Neural crest cell (in vitro differentiated cells): ENCODE data around the gene FSIP1. TPM values are rescaled to one million over a fixed set of nuclear protein-coding genes. Genes with fewer than 3 reads are reported as not detected.

Experiments used
- DNase-seq: peaks from one replicate; pipeline ENCODE4 v3.0.0; 2021; ENCODE audit warnings: low read depth, mixed read lengths, low spot score
- H3K27ac Mint-ChIP-seq: one replicate; pipeline ENCODE4 v1.8.0; 2021; ENCODE audit warnings: mild to moderate bottlenecking, mixed read lengths; ENCODE audit not compliant: unreplicated experiment
- H3K27me3 Mint-ChIP-seq: 2 replicates; pipeline ENCODE4 v1.8.0; 2021; ENCODE audit warnings: low read depth, mild to moderate bottlenecking, mixed read lengths
- H3K36me3 Mint-ChIP-seq: 2 replicates; pipeline ENCODE4 v1.8.0; 2021; ENCODE audit warnings: low read depth, mild to moderate bottlenecking, mixed read lengths
- H3K4me1 Mint-ChIP-seq: 2 replicates; pipeline ENCODE4 v1.8.0; 2021; ENCODE audit warnings: mixed read lengths
- H3K4me3 Mint-ChIP-seq: one replicate; pipeline ENCODE4 v1.8.0; 2021; ENCODE audit warnings: mild to moderate bottlenecking, mixed read lengths
- H3K9me3 Mint-ChIP-seq: 2 replicates; pipeline ENCODE4 v1.8.0; 2021; ENCODE audit warnings: mixed read lengths
- total RNA-seq: library from RNA; stranded (reverse); gene quantifications from 2 replicates; pipeline ENCODE4 v1.2.1, GENCODE V29; 2021
- TF ChIP-seq, protein P1 (sequence below): fragments of 200-600 bp; sonication (generic); conservative IDR thresholded peaks from 2 replicates; pipeline ENCODE4 v1.5.0; 2021; ENCODE audit warnings: antibody characterized with exemption, mild to moderate bottlenecking

The FSIP1 gene
- total RNA-seq, 1 donor from 2014 or later, result 8.1 TPM

DNA sequence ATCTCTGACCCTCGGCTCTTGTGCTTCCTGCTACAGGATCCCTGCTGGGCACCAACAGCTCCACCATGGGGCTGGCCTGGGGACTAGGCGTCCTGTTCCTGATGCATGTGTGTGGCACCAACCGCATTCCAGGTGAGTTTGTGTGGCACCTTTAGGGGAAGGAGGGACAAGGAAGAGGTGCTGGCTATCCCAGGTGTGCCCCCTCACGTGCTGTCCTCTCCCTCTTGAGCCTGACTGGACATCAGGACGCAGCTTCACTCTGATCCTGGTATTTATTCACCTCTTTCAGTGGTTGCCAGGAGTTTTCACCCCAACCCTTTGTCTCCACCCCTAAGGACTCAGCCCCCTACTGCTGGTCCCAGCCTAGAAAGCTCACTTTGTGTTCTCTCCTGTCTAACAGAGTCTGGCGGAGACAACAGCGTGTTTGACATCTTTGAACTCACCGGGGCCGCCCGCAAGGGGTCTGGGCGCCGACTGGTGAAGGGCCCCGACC is 200.8 kb downstream of the FSIP1 start:
- no peaks in the 10 kb centered on the region for H3K9me3 Mint-ChIP-seq

DNA sequence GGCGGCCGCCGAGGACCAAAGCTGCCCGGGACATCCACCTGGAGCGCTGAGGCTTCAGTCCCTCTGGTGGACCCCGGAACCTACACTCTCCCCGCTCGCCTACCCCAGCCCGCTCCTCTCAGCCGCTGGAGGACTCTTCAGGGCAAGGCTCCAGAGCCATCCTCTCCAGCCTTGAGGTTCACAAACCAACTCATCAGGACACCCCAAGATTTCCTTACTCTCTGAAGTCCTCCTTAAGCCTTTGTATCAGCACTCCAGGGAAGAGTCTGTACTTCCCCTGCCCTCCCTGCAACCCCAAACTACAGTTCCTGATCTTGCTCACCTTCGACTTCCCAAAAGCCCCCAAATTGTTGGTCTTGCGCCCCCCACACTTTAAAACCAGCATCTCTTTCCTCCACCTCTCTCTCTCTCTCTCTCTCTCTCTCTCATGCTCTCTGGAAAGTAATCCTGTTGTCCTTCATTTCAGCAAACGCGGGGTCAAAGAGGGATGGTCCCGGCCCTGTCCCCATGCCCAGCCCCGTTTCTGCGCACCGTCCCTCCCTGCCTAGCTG is 201.3 kb downstream of the FSIP1 start:
- Mint-ChIP-seq H3K4me1 (peaks cover 29% of the 10 kb centered on the region), H3K36me3 (peaks cover 5% of the 10 kb centered on the region), H3K4me3 (peak overlapping the region; percentile 85), H3K27ac (no peak overlapping the region), H3K9me3 (peaks cover 2% of the 10 kb centered on the region), H3K27me3 (peaks cover 24% of the 10 kb centered on the region)
- no peak for DNase-seq
- TF ChIP-seq, protein P1, sequence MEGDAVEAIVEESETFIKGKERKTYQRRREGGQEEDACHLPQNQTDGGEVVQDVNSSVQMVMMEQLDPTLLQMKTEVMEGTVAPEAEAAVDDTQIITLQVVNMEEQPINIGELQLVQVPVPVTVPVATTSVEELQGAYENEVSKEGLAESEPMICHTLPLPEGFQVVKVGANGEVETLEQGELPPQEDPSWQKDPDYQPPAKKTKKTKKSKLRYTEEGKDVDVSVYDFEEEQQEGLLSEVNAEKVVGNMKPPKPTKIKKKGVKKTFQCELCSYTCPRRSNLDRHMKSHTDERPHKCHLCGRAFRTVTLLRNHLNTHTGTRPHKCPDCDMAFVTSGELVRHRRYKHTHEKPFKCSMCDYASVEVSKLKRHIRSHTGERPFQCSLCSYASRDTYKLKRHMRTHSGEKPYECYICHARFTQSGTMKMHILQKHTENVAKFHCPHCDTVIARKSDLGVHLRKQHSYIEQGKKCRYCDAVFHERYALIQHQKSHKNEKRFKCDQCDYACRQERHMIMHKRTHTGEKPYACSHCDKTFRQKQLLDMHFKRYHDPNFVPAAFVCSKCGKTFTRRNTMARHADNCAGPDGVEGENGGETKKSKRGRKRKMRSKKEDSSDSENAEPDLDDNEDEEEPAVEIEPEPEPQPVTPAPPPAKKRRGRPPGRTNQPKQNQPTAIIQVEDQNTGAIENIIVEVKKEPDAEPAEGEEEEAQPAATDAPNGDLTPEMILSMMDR, result no peak

More for the DNA sequence above, 200.8 kb downstream of the FSIP1 start:
- DNase-seq, result peak; percentile 13
- TF ChIP-seq, protein P1, result peak; percentile 34
- Mint-ChIP-seq H3K27ac (no peak overlapping the region), H3K4me1 (peaks cover 34% of the 10 kb centered on the region), H3K27me3 (peaks cover 23% of the 10 kb centered on the region), H3K4me3 (peak overlapping the region; percentile 85), H3K36me3 (peaks cover 5% of the 10 kb centered on the region)

DNA sequence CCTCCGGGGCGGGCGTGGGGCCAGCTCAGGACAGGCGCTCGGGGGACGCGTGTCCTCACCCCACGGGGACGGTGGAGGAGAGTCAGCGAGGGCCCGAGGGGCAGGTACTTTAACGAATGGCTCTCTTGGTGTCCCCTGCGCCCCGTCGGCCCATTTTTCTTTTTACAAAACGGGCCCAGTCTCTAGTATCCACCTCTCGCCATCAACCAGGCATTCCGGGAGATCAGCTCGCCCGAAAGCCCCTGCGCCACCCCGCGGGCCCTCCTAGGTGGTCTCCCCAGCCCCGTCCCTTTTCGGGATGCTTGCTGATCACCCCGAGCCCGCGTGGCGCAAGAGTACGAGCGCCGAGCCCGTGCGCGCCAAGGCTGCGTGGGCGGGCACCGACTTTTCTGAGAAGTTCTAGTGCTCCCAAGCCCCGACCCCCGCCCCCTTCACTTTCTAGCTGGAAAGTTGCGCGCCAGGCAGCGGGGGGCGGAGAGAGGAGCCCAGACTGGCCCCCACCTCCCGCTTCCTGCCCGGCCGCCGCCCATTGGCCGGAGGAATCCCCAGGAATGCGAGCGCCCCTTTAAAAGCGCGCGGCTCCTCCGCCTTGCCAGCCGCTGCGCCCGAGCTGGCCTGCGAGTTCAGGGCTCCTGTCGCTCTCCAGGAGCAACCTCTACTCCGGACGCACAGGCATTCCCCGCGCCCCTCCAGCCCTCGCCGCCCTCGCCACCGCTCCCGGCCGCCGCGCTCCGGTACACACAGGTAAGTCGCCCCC is 202.0 kb downstream of the FSIP1 start, which contains the start of gene THBS1:
Gene THBS1, plus strand, starts transcription at position 595 of the 757 bp plus-strand sequence. CDS start 779 bp downstream, outside the sequence.
- H3K36me3 Mint-ChIP-seq, result peaks cover 5% of the 10 kb centered on the region
- H3K4me1 Mint-ChIP-seq, result peaks cover 29% of the 10 kb centered on the region
- peak within 1 kb of the TSS; percentile 85 for H3K4me3 Mint-ChIP-seq
- peak within 1 kb of the TSS; percentile 45 for H3K27ac Mint-ChIP-seq
- TF ChIP-seq, protein P1, result peak; percentile 43
- peaks cover 4% of the 10 kb centered on the region for H3K9me3 Mint-ChIP-seq
- DNase-seq, result peak; percentile 68
- H3K27me3 Mint-ChIP-seq, result peaks cover 25% of the 10 kb centered on the region

DNA sequence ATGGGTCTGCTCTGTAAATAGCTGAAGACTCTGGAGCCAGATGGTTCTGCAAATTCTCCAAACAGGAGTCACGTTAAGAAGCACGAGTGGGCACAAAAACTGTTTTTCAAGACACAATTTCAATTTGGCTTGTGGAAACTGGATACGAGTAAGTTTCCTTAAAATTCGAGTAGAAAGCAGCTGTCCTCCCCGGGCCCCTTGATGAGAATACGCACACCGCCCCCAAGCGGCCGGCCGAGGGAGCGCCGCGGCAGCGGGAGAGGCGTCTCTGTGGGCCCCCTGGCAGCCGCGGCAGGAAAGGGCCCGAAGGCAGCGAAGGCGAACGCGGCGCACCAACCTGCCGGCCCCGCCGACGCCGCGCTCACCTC is 202.5 kb downstream of the FSIP1 start:
- Mint-ChIP-seq H3K27ac (no peak overlapping the region), H3K4me3 (peak overlapping the region; percentile 85), H3K9me3 (peaks cover 4% of the 10 kb centered on the region), H3K36me3 (peaks cover 5% of the 10 kb centered on the region), H3K27me3 (peaks cover 25% of the 10 kb centered on the region), H3K4me1 (peaks cover 29% of the 10 kb centered on the region)
- DNase-seq, result peak; percentile 96
- TF ChIP-seq, protein P1, result peak; percentile 99

DNA sequence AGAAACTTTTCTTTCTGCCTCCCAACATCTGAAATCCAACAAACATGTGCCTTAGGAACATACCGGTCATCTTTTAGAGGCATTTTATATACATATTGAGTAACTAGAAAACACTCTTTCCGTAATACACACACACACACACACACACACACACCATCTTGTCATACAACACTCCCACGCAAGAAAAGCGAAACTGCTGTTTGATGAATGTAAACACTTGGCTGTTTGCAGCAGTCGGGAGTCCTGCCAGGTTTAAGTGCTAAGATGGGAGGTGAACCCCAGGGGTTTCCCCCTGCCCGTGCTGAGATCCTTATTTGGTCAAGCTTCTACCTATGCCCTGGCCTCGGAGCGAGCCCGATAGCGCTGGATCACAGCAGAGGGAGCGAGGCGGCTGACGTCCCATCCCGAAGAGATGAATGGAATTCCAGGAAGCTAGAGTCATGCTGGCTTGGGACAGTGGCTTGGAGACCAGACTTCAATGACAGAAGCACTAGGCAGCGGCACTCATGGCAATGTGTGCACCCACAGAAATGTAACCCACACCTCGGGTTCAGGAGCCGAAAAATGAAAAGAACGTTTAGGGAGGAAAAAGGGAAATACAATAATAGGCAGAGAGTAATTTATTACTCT is 203.0 kb downstream of the FSIP1 start:
- Mint-ChIP-seq H3K27ac (no peak overlapping the region), H3K27me3 (peaks cover 25% of the 10 kb centered on the region), H3K9me3 (peaks cover 4% of the 10 kb centered on the region)

More for the DNA sequence above, 203.0 kb downstream of the FSIP1 start:
- DNase-seq, result peak; percentile 21
- H3K36me3 Mint-ChIP-seq, result peaks cover 5% of the 10 kb centered on the region
- H3K4me1 Mint-ChIP-seq, result peaks cover 29% of the 10 kb centered on the region
- TF ChIP-seq, protein P1, result no peak
- H3K4me3 Mint-ChIP-seq, result peak overlapping the region; percentile 84
